B cell (primary cell): ENCODE measurements around the gene FBXL13. TPM values are rescaled to one million over a fixed set of nuclear protein-coding genes. Genes with fewer than 3 reads are reported as not detected.

Experiments
- ATAC-seq: fragments of 200-7000 bp; cut with Tn5 transposase; one replicate; pipeline ENCODE4 v1.10.0; 2021; ENCODE audit warnings: low read depth, mild to moderate bottlenecking, moderate number of reproducible peaks, moderate library complexity
- CTCF ChIA-PET: fragments of 350-600 bp; sonication (Branson Sonifier 250); formaldehyde crosslinking; loops from one replicate; lab custom pipeline; 2021; ENCODE audit warnings: antibody characterized with exemption, inconsistent platforms; lab: Charles Lee
- POLR2A ChIA-PET: fragments of 350-600 bp; sonication (Branson Sonifier 250); formaldehyde crosslinking; loops from one replicate; lab custom pipeline; 2021; ENCODE audit warnings: antibody characterized with exemption; lab: Charles Lee
- DNase-seq: peaks from one replicate; pipeline ENCODE4 v3.0.0; 2013
- H2AFZ ChIP-seq: 2 replicates; pipeline ENCODE4 v1.6.1; 2012; ENCODE audit warnings: mild to moderate bottlenecking, low read depth, low read length; ENCODE audit not compliant: insufficient read depth, poor library complexity, severe bottlenecking
- H3K27ac ChIP-seq, 2 donors: 1 replicate in 1 of 2; 2 replicates in 1 of 2; pipeline ENCODE4 v1.5.1; 2012 to 2013; ENCODE audit warnings: low read length in 2 of 2, mild to moderate bottlenecking in 2 of 2, moderate library complexity in 1 of 2
- H3K27me3 ChIP-seq, 4 experiments: fragments of 200-600 bp in 1 of 4; sonication (generic) in 1 of 4; replicated peaks in 1 of 4; 1 replicate in 2 of 4; 2 replicates in 2 of 4; pipeline versions ENCODE4 v1.6.1 to v1.7.0; 2013 to 2016; ENCODE audit warnings: low read length in 3 of 4, mild to moderate bottlenecking in 2 of 4, mixed read lengths in 1 of 4, moderate library complexity in 1 of 4; ENCODE audit not compliant: insufficient read depth in 4 of 4, control insufficient read depth in 3 of 4; ENCODE audit errors: control extremely low read depth in 1 of 4
- H3K36me3 ChIP-seq, 2 experiments: replicated peaks in 1 of 2; 1 replicate in 1 of 2; 2 replicates in 1 of 2; pipeline versions ENCODE4 v1.6.1 to v1.7.1; 2013; ENCODE audit warnings: low read length in 1 of 2; ENCODE audit not compliant: insufficient read depth in 2 of 2, control insufficient read depth in 1 of 2; ENCODE audit errors: control extremely low read depth in 1 of 2, extremely low read depth in 1 of 2
- H3K4me1 ChIP-seq, 2 donors: fragments of 200-600 bp in 1 of 2; sonication (generic) in 1 of 2; 1 replicate in 1 of 2; 2 replicates in 1 of 2; pipeline versions ENCODE4 v1.5.1 to v1.6.1; 2013 to 2017; ENCODE audit warnings: low read length in 2 of 2; ENCODE audit not compliant: control insufficient read depth in 2 of 2, insufficient read depth in 2 of 2
- H3K4me2 ChIP-seq: replicated peaks from 2 replicates; pipeline ENCODE3; 2012; ENCODE audit warnings: mild to moderate bottlenecking, low read depth, low read length; ENCODE audit not compliant: poor library complexity, severe bottlenecking
- H3K4me3 ChIP-seq, 5 experiments: fragments of 200-600 bp in 1 of 5; sonication (generic) in 1 of 5; 1 replicate in 3 of 5; 2 replicates in 2 of 5; pipeline versions ENCODE4 v1.5.1 to v1.7.0; 2011 to 2016; ENCODE audit warnings: low read length in 4 of 5, mild to moderate bottlenecking in 4 of 5, low read depth in 2 of 5, control low read depth in 1 of 5, moderate library complexity in 1 of 5; ENCODE audit not compliant: insufficient read depth in 1 of 5; ENCODE audit errors: control extremely low read depth in 1 of 5, extremely low read depth in 1 of 5
- H3K79me2 ChIP-seq: fragments of 200-600 bp; sonication (generic); one replicate; pipeline ENCODE4 v1.6.0; 2016; ENCODE audit warnings: low read length; ENCODE audit not compliant: control insufficient read depth, insufficient read depth
- H3K9ac ChIP-seq: fragments of 200-600 bp; sonication (generic); 2 replicates; pipeline ENCODE4 v1.6.1; 2017; ENCODE audit warnings: mild to moderate bottlenecking, low read length, moderate library complexity
- H3K9me3 ChIP-seq, 3 donors: one replicate each; pipeline versions ENCODE4 v1.6.1 to v1.7.1; 2013; ENCODE audit warnings: low read length in 2 of 3; ENCODE audit not compliant: control insufficient read depth in 2 of 3, insufficient read depth in 1 of 3; ENCODE audit errors: control extremely low read depth in 1 of 3
- H4K20me1 ChIP-seq: 2 replicates; pipeline ENCODE4 v1.6.0; 2012; ENCODE audit warnings: mild to moderate bottlenecking, low read length; ENCODE audit not compliant: insufficient read depth, control insufficient read depth, poor library complexity, severe bottlenecking
- H3K27ac Mint-ChIP-seq: one replicate; pipeline ENCODE4 v1.8.0; 2021; ENCODE audit warnings: mixed read lengths
- H3K27me3 Mint-ChIP-seq: one replicate; pipeline ENCODE4 v1.8.0; 2021; ENCODE audit warnings: mixed read lengths
- H3K4me1 Mint-ChIP-seq: one replicate; pipeline ENCODE4 v1.8.0; 2021; ENCODE audit warnings: mixed read lengths
- H3K4me3 Mint-ChIP-seq: one replicate; pipeline ENCODE4 v1.8.0; 2021; ENCODE audit warnings: mixed read lengths
- H3K9me3 Mint-ChIP-seq: one replicate; pipeline ENCODE4 v1.8.0; 2022; ENCODE audit warnings: mixed read lengths; ENCODE audit not compliant: insufficient read depth
- CTCF ChIP-seq: fragments of 200-600 bp; IDR thresholded peaks from one replicate; pipeline ENCODE4 v1.8.0; 2022; ENCODE audit warnings: antibody characterized with exemption, mild to moderate bottlenecking
- EZH2 ChIP-seq: IDR thresholded peaks from 2 replicates; pipeline ENCODE4 v1.6.1; 2012; ENCODE audit warnings: borderline replicate concordance, low read depth, mild to moderate bottlenecking, moderate library complexity, low read length; ENCODE audit not compliant: insufficient read depth, poor library complexity, severe bottlenecking
- WGBS: methylation state at CpG from one replicate; pipeline ENCODE4 v1.1.5; 2013; ENCODE audit warnings: missing lambda C conversion rate; ENCODE audit not compliant: insufficient coverage; 5-methylcytosine and 5-hydroxymethylcytosine counted together
- intact Hi-C: fragments of 100-400 bp; cut with micrococcal nuclease; formaldehyde crosslinking; loops from one replicate; pipeline ENCODE4 v1.10.0; 2022
- polyA plus RNA-seq: library from polyadenylated mRNA; depleted of rRNA; stranded (reverse); fragments of >200 nt; gene quantifications from 2 replicates; pipeline ENCODE4 v1.2.3, GENCODE V29; 2012
- total RNA-seq, 2 donors: library from RNA; stranded (reverse); fragments of 120-200 nt in 1 of 2; gene quantifications; 1 replicate in 1 of 2; 2 replicates in 1 of 2; pipeline versions ENCODE4 v1.2.3 to v1.2.4, GENCODE V29; 2013 to 2022

FBXL13 gene
- total and polyA plus RNA-seq, 2 donors (not counting 1 experiment from before 2014, with no cell fraction given) = 0.22 to 4.0 TPM

- H3K27me3 ChIP-seq = no peaks in the 10 kb centered on the region
- Mint-ChIP-seq H3K4me3 (no peak overlapping the region), H3K9me3 (no peaks in the 10 kb centered on the region), H3K27me3 (no peaks in the 10 kb centered on the region), H3K27ac (no peak overlapping the region), H3K4me1 (no peaks in the 10 kb centered on the region)
- H3K9ac ChIP-seq = no peak overlapping the region
- TF ChIP-seq CTCF (no peak), EZH2 (no peak)
- H3K36me3 ChIP-seq = no peaks in the 10 kb centered on the region
- no peaks in the 10 kb centered on the region for H3K4me1 ChIP-seq
- no CpG with 5 or more reads among the region's 1 CpG for WGBS
- no peaks in the 10 kb centered on the region for H3K79me2 ChIP-seq
- H3K27ac ChIP-seq = no peak overlapping the region
- H3K4me2 ChIP-seq = no peak overlapping the region
- no peaks in the 10 kb centered on the region for H4K20me1 ChIP-seq
- ChIA-PET POLR2A (no interaction called here), CTCF (no interaction called here)
- ATAC-seq (no peak), DNase-seq (no peak)
- no peak overlapping the region for H2AFZ ChIP-seq
- no peak overlapping the region for H3K4me3 ChIP-seq
- intact Hi-C loops = no loop called here
- H3K9me3 ChIP-seq = no peaks in the 10 kb centered on the region
Observed at GRCh38 chr7:102942868-102943267, 131.7 kb downstream of the FBXL13 start.

DNA sequence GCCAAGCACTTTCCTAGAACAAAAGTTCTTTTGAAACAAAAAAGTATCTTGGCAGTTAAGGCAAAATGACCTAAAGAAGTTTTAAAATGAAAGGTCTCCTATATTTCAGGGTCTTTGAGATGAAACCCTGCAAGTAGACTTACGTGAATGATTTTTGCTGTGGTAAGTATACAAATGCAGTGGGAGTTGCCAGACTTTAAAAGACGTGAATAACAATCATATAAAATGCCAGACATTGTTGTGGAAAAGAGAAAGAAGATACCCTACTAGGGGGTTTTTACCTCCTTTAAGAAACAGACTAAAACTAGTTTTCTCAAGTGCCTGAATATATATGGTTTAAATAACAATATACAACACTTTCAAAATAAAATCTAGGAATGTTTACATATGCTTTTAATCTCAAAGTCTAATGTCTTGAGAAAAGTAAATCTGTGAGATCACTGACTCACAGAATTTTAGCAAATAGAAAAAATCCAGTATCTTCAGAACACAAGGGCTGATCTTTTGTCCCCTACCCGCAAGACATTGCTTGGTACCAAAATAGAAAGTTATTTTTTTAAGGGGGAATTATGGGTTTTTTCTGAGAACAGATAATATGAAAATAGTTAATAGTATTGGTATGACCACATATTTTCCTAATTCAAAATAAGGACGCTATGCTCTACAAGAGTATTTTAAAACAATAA lies 132.3 kb downstream of the FBXL13 start:
- WGBS = no CpG with 5 or more reads among the region's 4 CpGs
- Histone ChIP-seq H3K79me2 (no peaks in the 10 kb centered on the region), H2AFZ (no peak overlapping the region), H3K4me1 (no peaks in the 10 kb centered on the region), H3K4me3 (no peak overlapping the region), H3K9ac (no peak overlapping the region), H3K9me3 (no peaks in the 10 kb centered on the region), H3K27me3 (no peaks in the 10 kb centered on the region), H3K27ac (no peak overlapping the region), H4K20me1 (no peaks in the 10 kb centered on the region), H3K36me3 (no peaks in the 10 kb centered on the region), H3K4me2 (no peak overlapping the region)
- Mint-ChIP-seq H3K27me3 (no peaks in the 10 kb centered on the region), H3K9me3 (no peaks in the 10 kb centered on the region), H3K27ac (no peak overlapping the region), H3K4me3 (no peak overlapping the region), H3K4me1 (no peaks in the 10 kb centered on the region)
- intact Hi-C loops = no loop called here
- ATAC-seq (no peak), DNase-seq (no peak)
- CTCF ChIA-PET = no interaction called here
- TF ChIP-seq CTCF = no peak
- TF ChIP-seq EZH2 = no peak
- POLR2A ChIA-PET = no interaction called here
